Measurements from ENCODE around the gene SLC29A3.

The SLC29A3 gene

DNA sequence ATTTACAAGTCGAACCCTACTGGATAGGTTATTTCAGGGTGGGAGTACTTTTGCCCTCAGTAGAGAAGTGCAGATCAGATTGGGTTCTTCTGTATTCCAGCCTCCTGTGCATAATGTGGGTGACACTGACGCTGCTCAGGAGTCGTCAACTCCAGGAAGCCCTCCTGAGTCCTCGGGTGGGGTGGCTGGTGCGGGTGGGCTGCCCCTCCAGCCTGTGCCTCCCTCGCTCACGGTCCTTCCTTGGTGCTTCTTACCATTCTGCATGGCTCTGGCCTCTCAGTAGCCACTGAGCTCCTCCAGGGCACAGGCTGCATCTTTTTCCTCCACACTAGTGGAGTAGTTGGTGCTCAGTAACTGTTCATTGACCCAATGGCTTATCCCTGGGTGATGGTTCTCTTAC lies 82.0 kb downstream of the SLC29A3 start:
- H3K4me1 ChIP-seq (ENCODE audit: control insufficient read depth, insufficient read depth, low read length, unreplicated experiment), result no peaks in the 10 kb centered on the region
- no peak overlapping the region for H2AFZ ChIP-seq (ENCODE audit: low read length, unreplicated experiment)
- H3K4me3 ChIP-seq (ENCODE audit: low read depth, low read length), result no peak overlapping the region
- peaks cover 76% of the 10 kb centered on the region for H3K27me3 ChIP-seq (ENCODE audit: insufficient read depth, low read length)
- H3K36me3 ChIP-seq (ENCODE audit: insufficient read depth, low read length), result no peaks in the 10 kb centered on the region
- no peaks in the 10 kb centered on the region for H3K79me2 ChIP-seq (ENCODE audit: control insufficient read depth, insufficient read depth, low read length, unreplicated experiment)
- H3K27ac ChIP-seq (ENCODE audit: low read depth, low read length), result no peak overlapping the region

DNA sequence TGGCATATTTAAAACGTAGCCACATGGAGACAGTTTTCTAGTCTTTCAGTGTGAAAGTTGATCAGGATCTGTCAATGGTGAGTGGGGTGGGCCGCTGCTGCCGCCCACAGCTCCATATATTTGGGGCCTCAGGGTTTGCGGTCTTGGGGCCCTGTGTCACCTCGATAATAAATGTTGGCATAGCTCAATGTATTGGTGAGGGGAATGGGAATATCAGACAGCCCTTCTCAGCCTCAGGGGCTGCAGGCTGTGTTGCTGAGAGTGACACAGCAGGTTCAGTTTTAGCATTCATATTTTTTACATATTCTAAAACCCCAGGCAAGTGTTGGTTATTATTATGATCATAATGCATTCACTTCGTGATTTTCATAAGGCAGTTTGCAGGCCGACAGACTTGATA lies 82.9 kb downstream of the SLC29A3 start:
- no peaks in the 10 kb centered on the region for H3K4me1 ChIP-seq (ENCODE audit: control insufficient read depth, insufficient read depth, low read length, unreplicated experiment)
- no peaks in the 10 kb centered on the region for H3K36me3 ChIP-seq (ENCODE audit: insufficient read depth, low read length)
- H3K4me3 ChIP-seq (ENCODE audit: low read depth, low read length), result no peak overlapping the region
- no peaks in the 10 kb centered on the region for H3K79me2 ChIP-seq (ENCODE audit: control insufficient read depth, insufficient read depth, low read length, unreplicated experiment)
- H3K27me3 ChIP-seq (ENCODE audit: insufficient read depth, low read length), result peaks cover 79% of the 10 kb centered on the region
- H3K27ac ChIP-seq (ENCODE audit: low read depth, low read length), result no peak overlapping the region
- no peak overlapping the region for H2AFZ ChIP-seq (ENCODE audit: low read length, unreplicated experiment)

- no peak overlapping the region for H3K4me3 ChIP-seq (ENCODE audit: low read depth, low read length)
- no peaks in the 10 kb centered on the region for H3K4me1 ChIP-seq (ENCODE audit: control insufficient read depth, insufficient read depth, low read length, unreplicated experiment)
- no peaks in the 10 kb centered on the region for H3K36me3 ChIP-seq (ENCODE audit: insufficient read depth, low read length)
- H3K27me3 ChIP-seq (ENCODE audit: insufficient read depth, low read length), result peaks cover 71% of the 10 kb centered on the region
- H2AFZ ChIP-seq (ENCODE audit: low read length, unreplicated experiment), result no peak overlapping the region
- no peaks in the 10 kb centered on the region for H3K79me2 ChIP-seq (ENCODE audit: control insufficient read depth, insufficient read depth, low read length, unreplicated experiment)
- H3K27ac ChIP-seq (ENCODE audit: low read depth, low read length), result no peak overlapping the region
Measured at GRCh38 chr10:71404503-71405295, 85.6 kb downstream of the SLC29A3 start.

- Histone ChIP-seq H3K36me3 (ENCODE audit: insufficient read depth, low read length) (no peaks in the 10 kb centered on the region), H3K27ac (ENCODE audit: low read depth, low read length) (no peak overlapping the region), H3K4me1 (ENCODE audit: control insufficient read depth, insufficient read depth, low read length, unreplicated experiment) (no peaks in the 10 kb centered on the region), H3K27me3 (ENCODE audit: insufficient read depth, low read length) (peaks cover 66% of the 10 kb centered on the region), H2AFZ (ENCODE audit: low read length, unreplicated experiment) (no peak overlapping the region), H3K79me2 (ENCODE audit: control insufficient read depth, insufficient read depth, low read length, unreplicated experiment) (no peaks in the 10 kb centered on the region), H3K4me3 (ENCODE audit: low read depth, low read length) (no peak overlapping the region)
Measured at GRCh38 chr10:71406878-71407277, 87.8 kb downstream of the SLC29A3 start.

GRCh38 chr10:71408436-71409225 lies 89.6 kb downstream of the SLC29A3 start:
- H3K27me3 ChIP-seq (ENCODE audit: insufficient read depth, low read length), result peaks cover 65% of the 10 kb centered on the region
- H2AFZ ChIP-seq (ENCODE audit: low read length, unreplicated experiment), result no peak overlapping the region
- H3K4me1 ChIP-seq (ENCODE audit: control insufficient read depth, insufficient read depth, low read length, unreplicated experiment), result no peaks in the 10 kb centered on the region
- H3K36me3 ChIP-seq (ENCODE audit: insufficient read depth, low read length), result no peaks in the 10 kb centered on the region
- no peak overlapping the region for H3K4me3 ChIP-seq (ENCODE audit: low read depth, low read length)
- H3K79me2 ChIP-seq (ENCODE audit: control insufficient read depth, insufficient read depth, low read length, unreplicated experiment), result no peaks in the 10 kb centered on the region
- no peak overlapping the region for H3K27ac ChIP-seq (ENCODE audit: low read depth, low read length)

GRCh38 chr10:71409516-71410104 lies 90.6 kb downstream of the SLC29A3 start:
- no peaks in the 10 kb centered on the region for H3K79me2 ChIP-seq (ENCODE audit: control insufficient read depth, insufficient read depth, low read length, unreplicated experiment)
- no peak overlapping the region for H3K4me3 ChIP-seq (ENCODE audit: low read depth, low read length)
- no peaks in the 10 kb centered on the region for H3K36me3 ChIP-seq (ENCODE audit: insufficient read depth, low read length)
- H2AFZ ChIP-seq (ENCODE audit: low read length, unreplicated experiment), result no peak overlapping the region
- peaks cover 68% of the 10 kb centered on the region for H3K27me3 ChIP-seq (ENCODE audit: insufficient read depth, low read length)
- H3K27ac ChIP-seq (ENCODE audit: low read depth, low read length), result no peak overlapping the region
- no peaks in the 10 kb centered on the region for H3K4me1 ChIP-seq (ENCODE audit: control insufficient read depth, insufficient read depth, low read length, unreplicated experiment)

Measured in ACC112 (cell line).